A549 (cell line): Measurements from ENCODE around the gene SACS. TPM values are rescaled to one million over a fixed set of nuclear protein-coding genes. Genes with fewer than 3 reads are reported as not detected.

ENCODE experiments used
- ATAC-seq, 2 experiments: fragments of 200-7000 bp in 1 of 2; fragments of >200 bp in 1 of 2; cut with Nextera tagmentation in 1 of 2; cut with Tn5 transposase in 1 of 2; 3 replicates each; pipeline versions ENCODE4 v1.8.0 to v1.9.1; 2018 to 2020; ENCODE audit warnings: mild to moderate bottlenecking in 1 of 2, moderate library complexity in 1 of 2
- CTCF ChIA-PET: fragments of 300-600 bp; sonication (Branson Sonifier 250); formaldehyde crosslinking; extraction: SDS; loops from one replicate; lab custom pipeline; 2021; ENCODE audit warnings: antibody characterized with exemption, inconsistent platforms; lab: Yijun Ruan, JAX
- POLR2A ChIA-PET: fragments of 350-600 bp; formaldehyde crosslinking; extraction: SDS; loops from one replicate; lab custom pipeline; 2021; ENCODE audit warnings: antibody characterized with exemption, inconsistent platforms; lab: Yijun Ruan, JAX
- DNase-seq, 2 experiments: peaks; one replicate each; pipeline versions ENCODE4 v3.0.0 to v3.0.0-alpha.2; 2011 to 2016; ENCODE audit warnings: low read depth in 1 of 2, low spot score in 1 of 2
- FAIRE-seq: peaks from 2 replicates; lab custom pipeline; 2011; peaks lifted over from hg19 to GRCh38; lab: Jason Lieb, UNC
- H3K27ac ChIP-seq, 2 experiments: fragments of >200 bp; sonication (Bioruptor Twin); formaldehyde crosslinking; 3 replicates each; pipeline ENCODE4 v1.5.1; 2016 to 2017
- H3K4me1 ChIP-seq: fragments of >200 bp; sonication (Bioruptor Twin); formaldehyde crosslinking; 3 replicates; pipeline ENCODE4 v1.6.1; 2016
- H3K4me2 ChIP-seq: fragments of >200 bp; sonication (Bioruptor Twin); formaldehyde crosslinking; 3 replicates; pipeline ENCODE4 v1.6.1; 2016
- H3K4me3 ChIP-seq: fragments of >200 bp; sonication (Bioruptor Twin); formaldehyde crosslinking; 3 replicates; pipeline ENCODE4 v1.5.1; 2016
- H3K9me3 ChIP-seq: fragments of >200 bp; sonication (Bioruptor Twin); formaldehyde crosslinking; 3 replicates; pipeline ENCODE4 v1.6.1; 2016
- BHLHE40 ChIP-seq: IDR thresholded peaks from 2 replicates; pipeline ENCODE4 v1.6.1; 2012; ENCODE audit warnings: low read depth, low read length, inconsistent platforms
- CBX2 ChIP-seq: fragments of 200-600 bp; sonication (generic); IDR thresholded peaks from 2 replicates; pipeline ENCODE4 v1.6.1; 2016; ENCODE audit warnings: low read depth, mild to moderate bottlenecking, borderline replicate concordance
- CBX8 ChIP-seq: fragments of 200-600 bp; sonication (generic); IDR thresholded peaks from 2 replicates; pipeline ENCODE4 v1.6.1; 2016
- CHD4 ChIP-seq: fragments of 200-600 bp; sonication (generic); IDR thresholded peaks from 2 replicates; pipeline ENCODE4 v1.6.1; 2016; ENCODE audit warnings: antibody characterized with exemption, mild to moderate bottlenecking, borderline replicate concordance
- EP300 ChIP-seq, 2 experiments: fragments of >200 bp; sonication (Bioruptor Twin); formaldehyde crosslinking; IDR thresholded peaks; 2 replicates in 1 of 2; 3 replicates in 1 of 2; pipeline ENCODE4 v1.6.1; 2016 to 2017
- FOSB ChIP-seq: fragments of 250-450 bp; sonication (Bioruptor Pico); IDR thresholded peaks from 2 replicates; pipeline ENCODE4 v1.5.0; 2020; ENCODE audit warnings: mild to moderate bottlenecking, moderate library complexity
- HOXB13 ChIP-seq: fragments of 250-450 bp; sonication (Bioruptor Pico); IDR thresholded peaks from 2 replicates; pipeline ENCODE4 v1.5.0; 2020; ENCODE audit warnings: low read depth, mild to moderate bottlenecking, moderate library complexity
- HOXB5 ChIP-seq: fragments of 250-450 bp; sonication (Bioruptor Pico); IDR thresholded peaks from 2 replicates; pipeline ENCODE4 v1.5.0; 2020; ENCODE audit warnings: mild to moderate bottlenecking, moderate library complexity
- KDM1A ChIP-seq: fragments of 200-600 bp; sonication (generic); IDR thresholded peaks from 2 replicates; pipeline ENCODE4 v1.6.1; 2016; ENCODE audit warnings: low read depth, mild to moderate bottlenecking
- NR3C1 ChIP-seq: fragments of >200 bp; sonication (Bioruptor Twin); formaldehyde crosslinking; IDR thresholded peaks from 3 replicates; pipeline ENCODE4 v1.6.1; 2017
- PHF8 ChIP-seq: fragments of 200-600 bp; sonication (generic); IDR thresholded peaks from 2 replicates; pipeline ENCODE4 v1.6.1; 2016; ENCODE audit warnings: low read depth, mild to moderate bottlenecking, antibody characterized with exemption, moderate library complexity, borderline replicate concordance
- RARB ChIP-seq: fragments of 250-450 bp; sonication (Bioruptor Pico); IDR thresholded peaks from 2 replicates; pipeline ENCODE4 v1.8.0; 2021; ENCODE audit warnings: mild to moderate bottlenecking, moderate library complexity
- RFX5 ChIP-seq: fragments of 450-650 bp; IDR thresholded peaks from 2 replicates; pipeline ENCODE4 v1.7.1; 2014; ENCODE audit warnings: antibody characterized with exemption, mild to moderate bottlenecking, moderate library complexity
- SMC3 ChIP-seq: fragments of >200 bp; sonication (Bioruptor Twin); formaldehyde crosslinking; IDR thresholded peaks from 3 replicates; pipeline ENCODE4 v1.6.1; 2018; ENCODE audit warnings: inconsistent platforms
- TFCP2L1 ChIP-seq: fragments of 250-450 bp; sonication (Bioruptor Pico); IDR thresholded peaks from 2 replicates; pipeline ENCODE4 v1.5.0; 2021; ENCODE audit warnings: mild to moderate bottlenecking
- ZC3H11A ChIP-seq: fragments of 450-650 bp; IDR thresholded peaks from 2 replicates; pipeline ENCODE4 v1.6.1; 2014; ENCODE audit warnings: antibody characterized with exemption, mild to moderate bottlenecking
- ZFP36 ChIP-seq: fragments of 450-650 bp; IDR thresholded peaks from 2 replicates; pipeline ENCODE4 v1.6.1; 2014; ENCODE audit warnings: borderline replicate concordance; ENCODE audit not compliant: partially characterized antibody
- ZSCAN20 ChIP-seq: fragments of 250-450 bp; sonication (Bioruptor Pico); IDR thresholded peaks from 2 replicates; pipeline ENCODE4 v1.8.0; 2022; ENCODE audit warnings: mild to moderate bottlenecking, moderate library complexity
- WGBS: methylation state at CpG from one replicate; pipeline ENCODE4 v1.1.6; 2017; ENCODE audit errors: missing lambda C conversion rate; 5-methylcytosine and 5-hydroxymethylcytosine counted together
- polyA plus RNA-seq, 4 experiments: library from polyadenylated mRNA; depleted of rRNA in 3 of 4; stranded (reverse); fragments of >200 nt; fragmentation: RNase III in 1 of 4; extraction: RNeasy Plus Mini Kit Qiagen cat#74134 plus additional on column Dnase treatment in 1 of 4; gene quantifications; 2 replicates in 3 of 4; 3 replicates in 1 of 4; pipeline ENCODE4 v1.2.3, GENCODE V29; 2011 to 2017
- TF ChIP-seq, protein P1 (sequence below): fragments of >200 bp; sonication (Bioruptor Twin); formaldehyde crosslinking; IDR thresholded peaks from 2 replicates; pipeline ENCODE4 v1.6.1; 2016
- TF ChIP-seq, protein P2 (sequence below): fragments of 450-650 bp; IDR thresholded peaks from 2 replicates; pipeline ENCODE4 v1.6.1; 2014; ENCODE audit warnings: antibody characterized with exemption
- TF ChIP-seq, protein P3 (sequence below): IDR thresholded peaks from 2 replicates; pipeline ENCODE4 v1.6.1; 2012
- TF ChIP-seq, protein P4 (sequence below): fragments of 250-450 bp; sonication (Bioruptor Pico); IDR thresholded peaks from 2 replicates; pipeline ENCODE4 v1.5.0; 2020; ENCODE audit warnings: low read depth, mild to moderate bottlenecking, moderate library complexity
- TF ChIP-seq, protein P5 (sequence below): IDR thresholded peaks from 2 replicates; pipeline ENCODE4 v1.6.1; 2012; ENCODE audit warnings: low read depth, borderline replicate concordance

The SACS gene
- polyA plus RNA-seq, 2 of the 4 experiments (the other 2 are of a cell fraction): 6.9 to 23.8 TPM

DNA sequence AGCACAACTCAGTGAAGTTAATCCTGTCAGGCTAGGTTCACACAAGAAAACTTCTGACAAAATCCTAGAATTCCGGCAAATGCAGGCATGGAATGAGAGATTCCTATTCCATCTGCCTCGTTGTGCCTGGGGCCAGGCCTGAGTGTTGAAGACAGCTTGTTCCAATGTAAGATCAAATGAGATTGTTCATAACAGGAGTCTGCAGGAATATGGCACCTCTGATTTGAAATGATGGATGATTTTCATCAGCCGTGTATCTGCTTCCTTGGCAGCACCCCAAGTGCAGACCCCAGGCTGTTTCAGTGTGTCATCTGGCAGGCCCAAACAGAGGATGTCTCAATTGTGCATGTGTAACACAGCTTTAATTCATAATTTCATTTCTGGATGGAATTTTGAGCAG is 35.3 kb upstream of the SACS start:
- H3K27ac ChIP-seq: no peak overlapping the region
- TF ChIP-seq RARB (no peak), HOXB13 (CRISPR knock-in tag) (no peak), PHF8 (no peak), ZSCAN20 (CRISPR knock-in tag) (no peak), CBX2 (no peak), ZC3H11A (no peak), RFX5 (no peak), KDM1A (no peak), NR3C1 (no peak), CHD4 (no peak), FOSB (CRISPR knock-in tag) (no peak), TFCP2L1 (CRISPR knock-in tag) (no peak), HOXB5 (CRISPR knock-in tag) (no peak), BHLHE40 (no peak), SMC3 (no peak)
- TF ChIP-seq, protein P1, sequence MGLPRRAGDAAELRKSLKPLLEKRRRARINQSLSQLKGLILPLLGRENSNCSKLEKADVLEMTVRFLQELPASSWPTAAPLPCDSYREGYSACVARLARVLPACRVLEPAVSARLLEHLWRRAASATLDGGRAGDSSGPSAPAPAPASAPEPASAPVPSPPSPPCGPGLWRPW: no peak
- TF ChIP-seq, protein P2, sequence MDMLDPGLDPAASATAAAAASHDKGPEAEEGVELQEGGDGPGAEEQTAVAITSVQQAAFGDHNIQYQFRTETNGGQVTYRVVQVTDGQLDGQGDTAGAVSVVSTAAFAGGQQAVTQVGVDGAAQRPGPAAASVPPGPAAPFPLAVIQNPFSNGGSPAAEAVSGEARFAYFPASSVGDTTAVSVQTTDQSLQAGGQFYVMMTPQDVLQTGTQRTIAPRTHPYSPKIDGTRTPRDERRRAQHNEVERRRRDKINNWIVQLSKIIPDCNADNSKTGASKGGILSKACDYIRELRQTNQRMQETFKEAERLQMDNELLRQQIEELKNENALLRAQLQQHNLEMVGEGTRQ: no peak
- FAIRE-seq (no peak), ATAC-seq (no peak), DNase-seq (no peak)
- no peak overlapping the region for H3K4me2 ChIP-seq
- no peaks in the 10 kb centered on the region for H3K9me3 ChIP-seq
- CTCF ChIA-PET: interaction anchor here (1.7 to 2.3 kb wide), 2 partner anchors 232 to 421 kb away, joined by 4 to 22 read pairs; partner anchors contain the start of gene MIPEP
- H3K4me3 ChIP-seq: no peak overlapping the region
- WGBS: 78% methylated on average over 3 of the region's 3 CpGs
- POLR2A ChIA-PET: interaction anchor here (0.8 kb wide), 1 partner anchor 9 kb away, joined by 4 read pairs; no protein-coding TSS in a partner anchor
- H3K4me1 ChIP-seq: 0 out of 3 replicates have a peak, but pooled peaks cover 3% of the 10 kb centered on the region

DNA sequence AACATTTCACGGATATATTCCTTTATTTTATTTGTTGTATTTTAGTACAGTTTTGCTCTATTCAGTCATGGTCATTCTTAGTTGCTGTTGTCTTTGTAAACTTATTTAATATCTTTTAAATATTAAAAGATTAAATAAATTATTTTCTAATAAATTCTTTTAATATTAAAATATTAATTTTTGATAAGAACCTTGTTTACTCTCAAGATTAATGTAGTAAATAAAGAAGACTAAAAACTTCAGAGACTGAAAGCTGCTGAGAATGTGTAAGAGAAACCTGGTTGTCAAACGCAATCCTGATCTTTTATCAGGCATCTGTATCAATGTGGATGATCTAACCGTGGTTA is 34.4 kb upstream of the SACS start:
- FAIRE-seq (no peak), DNase-seq (no peak), ATAC-seq (no peak)
- POLR2A ChIA-PET: no interaction called here
- no peak overlapping the region for H3K4me2 ChIP-seq
- H3K4me3 ChIP-seq: no peak overlapping the region
- WGBS: 74% methylated on average over 3 of the region's 3 CpGs
- CTCF ChIA-PET: interaction anchor here (0.9 to 2.4 kb wide), 10 partner anchors 24 to 431 kb away, joined by 3 to 22 read pairs (median 3); partner anchors contain the start of genes MIPEP and SACS
- no peaks in the 10 kb centered on the region for H3K9me3 ChIP-seq
- H3K4me1 ChIP-seq: 0 out of 3 replicates have a peak, but pooled peaks cover 3% of the 10 kb centered on the region
- H3K27ac ChIP-seq: no peak overlapping the region
- TF ChIP-seq, protein P3, sequence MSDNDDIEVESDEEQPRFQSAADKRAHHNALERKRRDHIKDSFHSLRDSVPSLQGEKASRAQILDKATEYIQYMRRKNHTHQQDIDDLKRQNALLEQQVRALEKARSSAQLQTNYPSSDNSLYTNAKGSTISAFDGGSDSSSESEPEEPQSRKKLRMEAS: no peak
- TF ChIP-seq, protein P4, sequence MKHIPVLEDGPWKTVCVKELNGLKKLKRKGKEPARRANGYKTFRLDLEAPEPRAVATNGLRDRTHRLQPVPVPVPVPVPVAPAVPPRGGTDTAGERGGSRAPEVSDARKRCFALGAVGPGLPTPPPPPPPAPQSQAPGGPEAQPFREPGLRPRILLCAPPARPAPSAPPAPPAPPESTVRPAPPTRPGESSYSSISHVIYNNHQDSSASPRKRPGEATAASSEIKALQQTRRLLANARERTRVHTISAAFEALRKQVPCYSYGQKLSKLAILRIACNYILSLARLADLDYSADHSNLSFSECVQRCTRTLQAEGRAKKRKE (CRISPR knock-in tag): no peak
- TF ChIP-seq, protein P2: no peak
- TF ChIP-seq EP300 (IDR thresholded peaks at IDR 0.05) (no peak), CBX2 (no peak), ZFP36 (no peak), CBX8 (no peak)
- TF ChIP-seq, protein P5, sequence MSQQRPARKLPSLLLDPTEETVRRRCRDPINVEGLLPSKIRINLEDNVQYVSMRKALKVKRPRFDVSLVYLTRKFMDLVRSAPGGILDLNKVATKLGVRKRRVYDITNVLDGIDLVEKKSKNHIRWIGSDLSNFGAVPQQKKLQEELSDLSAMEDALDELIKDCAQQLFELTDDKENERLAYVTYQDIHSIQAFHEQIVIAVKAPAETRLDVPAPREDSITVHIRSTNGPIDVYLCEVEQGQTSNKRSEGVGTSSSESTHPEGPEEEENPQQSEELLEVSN: no peak
